NCI-H146 treated with DMSO at 0.1 percent for 48 hours (cell line): ENCODE measurements around the gene MGAT5.
"Not testable (repeated sequence)": the region's sequence is repeated elsewhere in the genome, so short reads cannot be mapped to it uniquely, and the experiment has no call there.

Source experiments
- DNase-seq: peaks from one replicate; lab custom pipeline; 2025; ENCODE audit not compliant: unreplicated experiment; lab: John Stamatoyannopoulos, UW

Gene MGAT5

GRCh38 chr2:134276381-134277172 is 22.7 kb downstream of the MGAT5 start:
- no peak for DNase-seq

GRCh38 chr2:134277223-134277622 is 23.4 kb downstream of the MGAT5 start:
- DNase-seq: no peak

- DNase-seq: no peak
Measured at GRCh38 chr2:134278553-134278952, 24.7 kb downstream of the MGAT5 start.

DNA sequence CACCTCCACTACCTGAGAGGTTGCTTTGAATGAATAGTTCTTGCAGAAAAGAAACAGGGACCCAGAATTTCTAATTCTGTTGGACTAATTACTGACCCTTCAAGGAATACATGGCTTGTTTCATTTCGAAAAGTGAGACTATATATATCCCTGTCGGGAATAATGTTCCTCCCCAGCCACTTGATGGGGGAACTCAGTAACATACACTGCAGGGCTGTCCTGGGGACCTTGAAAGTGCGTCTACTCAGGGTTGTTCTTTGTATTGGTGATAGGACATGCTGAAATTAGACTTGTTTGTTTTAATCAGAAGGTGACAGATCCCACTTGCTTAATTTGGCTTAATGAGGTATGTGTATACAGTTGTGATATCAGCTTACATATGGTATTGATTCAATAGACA is 25.5 kb downstream of the MGAT5 start:
- no peak for DNase-seq

DNA sequence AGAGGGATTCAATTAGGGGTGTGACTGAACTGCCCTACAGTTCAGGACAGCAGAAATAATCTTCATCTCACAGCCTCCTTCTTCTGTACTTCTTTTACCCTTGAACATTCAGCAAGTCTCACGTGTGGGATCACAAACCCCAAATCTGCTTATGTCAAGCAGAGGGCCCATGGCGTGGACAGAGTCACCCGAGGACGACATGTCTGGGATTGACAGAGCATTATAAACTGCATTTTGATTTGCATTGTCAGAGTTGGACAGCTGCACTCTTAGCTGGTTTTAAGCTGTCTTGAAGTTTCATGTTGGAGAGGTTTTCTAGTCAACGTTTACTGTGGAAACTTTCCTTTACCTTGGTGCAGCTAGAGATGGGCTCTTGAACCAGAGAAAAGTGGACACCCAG is 26.4 kb downstream of the MGAT5 start:
- no peak for DNase-seq

- no peak for DNase-seq
Measured at GRCh38 chr2:134280726-134281125, 26.9 kb downstream of the MGAT5 start.

- no peak for DNase-seq
Measured at GRCh38 chr2:134281815-134282419, 28.0 kb downstream of the MGAT5 start.

GRCh38 chr2:134282629-134283400 is 28.9 kb downstream of the MGAT5 start:
- no peak for DNase-seq

DNA sequence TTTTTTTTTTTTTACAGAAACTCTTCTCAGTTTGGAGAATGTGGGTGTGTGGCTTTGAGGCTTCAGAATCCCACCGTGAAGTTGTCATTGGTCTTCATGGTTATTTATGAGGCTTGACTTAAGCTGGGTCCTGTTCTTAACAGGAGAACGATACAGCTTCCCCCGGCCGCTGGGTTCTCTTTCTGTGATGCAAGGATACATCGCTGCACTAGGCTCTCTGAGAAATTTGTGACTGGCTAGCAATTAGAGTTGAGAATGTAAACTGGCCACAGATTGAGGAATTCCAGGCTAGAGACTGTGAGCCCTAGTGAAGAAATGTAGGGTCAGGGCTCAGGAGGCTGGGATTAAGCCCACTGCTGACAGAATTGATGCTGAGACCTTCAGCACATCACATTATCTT is 29.8 kb downstream of the MGAT5 start:
- no peak for DNase-seq

- DNase-seq: no peak
Measured at GRCh38 chr2:134284119-134284670, 30.3 kb downstream of the MGAT5 start.

- no peak for DNase-seq
Measured at GRCh38 chr2:134287323-134287722, 33.5 kb downstream of the MGAT5 start.

DNA sequence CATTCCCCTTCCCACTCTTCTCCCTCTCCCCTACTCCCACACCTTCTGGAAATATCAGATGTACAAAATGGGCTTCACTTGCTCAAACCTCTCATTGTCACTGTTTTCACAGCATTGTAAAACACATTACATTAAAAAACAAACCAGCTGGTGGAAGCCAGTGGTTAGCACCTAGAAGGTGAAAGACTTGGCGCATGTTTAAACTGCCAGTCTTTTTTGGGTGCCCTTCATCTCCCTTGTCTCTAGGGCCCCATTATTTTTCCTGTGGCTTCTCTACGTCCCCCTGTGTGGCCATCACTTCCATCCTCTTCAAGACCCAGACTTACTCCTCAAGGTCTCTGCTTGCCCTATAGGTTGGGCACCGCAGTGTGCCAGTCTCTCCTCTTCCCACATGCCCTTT is 34.9 kb downstream of the MGAT5 start:
- no peak for DNase-seq

DNA sequence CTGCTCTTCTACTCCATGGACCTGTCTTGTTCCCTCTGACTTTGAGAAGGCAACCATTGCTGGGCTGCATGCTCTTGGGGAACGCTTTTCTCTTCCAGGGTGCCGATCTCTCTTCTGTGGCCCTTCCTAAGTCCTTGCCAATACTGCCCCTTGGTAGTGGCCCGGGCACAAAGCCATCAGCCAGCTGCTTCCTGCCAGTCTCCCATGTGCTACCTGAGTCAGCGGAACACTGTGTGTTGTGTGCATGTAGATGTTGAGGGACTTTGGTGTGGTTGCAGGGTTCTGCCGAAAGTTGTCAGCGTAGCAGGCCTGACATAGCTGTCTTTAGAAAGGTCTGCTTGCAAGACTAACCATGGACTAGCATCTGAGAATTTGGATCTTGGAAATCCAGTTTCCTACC is 35.4 kb downstream of the MGAT5 start:
- no peak for DNase-seq

DNA sequence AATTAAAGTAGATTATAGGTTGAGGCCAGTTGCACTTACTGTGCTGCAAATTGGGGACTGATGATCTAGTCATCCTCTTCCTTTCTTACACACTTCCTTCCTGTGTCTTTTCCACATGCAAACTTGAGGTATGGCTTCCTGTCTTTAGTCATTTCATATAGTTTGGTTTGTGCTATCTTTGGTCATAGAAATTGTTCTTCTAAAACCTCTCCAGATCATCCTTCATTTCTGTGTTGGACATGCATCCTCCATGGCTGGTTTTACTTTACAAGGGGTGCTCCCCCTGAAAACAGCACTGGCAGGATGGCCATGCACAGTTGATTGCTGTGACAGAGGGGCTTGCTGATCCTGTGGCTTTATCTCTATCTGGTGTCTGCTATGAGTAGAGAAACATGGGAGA is 36.5 kb downstream of the MGAT5 start:
- DNase-seq: no peak

DNA sequence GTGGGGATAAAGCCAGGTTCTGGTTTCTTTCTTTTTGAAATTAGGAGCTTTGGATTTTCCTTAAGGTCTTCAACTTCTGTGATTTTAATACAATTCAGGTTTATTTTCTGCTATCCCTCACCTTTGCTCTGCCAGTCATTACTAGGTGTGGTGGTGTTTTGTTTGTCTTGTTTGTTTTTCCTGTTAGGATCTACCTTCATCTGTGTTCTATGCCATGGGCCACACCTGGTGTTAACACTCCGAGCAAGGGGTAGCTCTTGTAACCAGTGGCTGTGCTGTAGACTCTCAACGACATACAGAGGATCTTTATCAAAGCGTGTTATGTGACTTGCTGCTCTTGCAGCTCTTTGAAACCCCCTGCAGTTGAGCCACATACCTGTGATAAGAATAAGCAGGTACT is 38.6 kb downstream of the MGAT5 start:
- DNase-seq: no peak

DNA sequence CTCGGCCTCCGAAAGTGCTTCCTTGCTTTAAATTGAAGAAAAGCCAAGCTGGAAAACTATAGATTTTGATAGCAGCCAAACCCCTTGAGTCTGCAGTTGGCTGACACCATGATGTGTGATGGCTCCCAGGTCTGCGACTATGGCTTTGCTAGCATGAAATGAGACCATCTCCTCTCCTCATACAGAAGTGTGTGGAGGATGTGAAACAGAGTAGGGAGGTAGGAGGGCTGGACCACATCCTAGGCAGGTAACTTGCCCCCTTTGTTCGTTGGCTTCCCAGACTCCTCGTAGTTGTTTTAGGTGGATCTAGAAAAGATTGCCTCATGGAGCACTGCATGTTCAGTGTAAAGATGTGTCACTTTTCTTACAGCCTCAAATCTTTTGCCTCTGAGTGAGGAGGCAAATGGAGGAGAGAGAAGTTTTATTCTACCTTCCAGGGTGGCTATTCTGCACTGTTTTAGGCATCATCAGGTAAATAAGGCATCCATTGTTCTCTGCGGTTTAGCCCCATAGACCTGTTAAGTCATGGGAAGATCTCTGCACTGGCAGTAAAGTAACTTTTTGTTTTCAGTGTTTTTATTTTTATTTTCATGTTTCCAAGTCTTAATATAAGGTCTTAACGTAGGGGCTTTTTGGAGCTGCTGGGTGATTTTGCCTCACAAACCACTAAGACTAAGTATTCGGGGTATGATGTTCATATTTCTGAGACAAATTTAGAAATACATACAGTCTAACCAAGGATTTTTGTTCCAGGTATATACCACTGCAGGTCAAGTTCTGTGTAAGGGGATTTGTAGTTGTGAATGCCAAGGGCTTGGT is 40.1 kb downstream of the MGAT5 start:
- DNase-seq: no peak

DNA sequence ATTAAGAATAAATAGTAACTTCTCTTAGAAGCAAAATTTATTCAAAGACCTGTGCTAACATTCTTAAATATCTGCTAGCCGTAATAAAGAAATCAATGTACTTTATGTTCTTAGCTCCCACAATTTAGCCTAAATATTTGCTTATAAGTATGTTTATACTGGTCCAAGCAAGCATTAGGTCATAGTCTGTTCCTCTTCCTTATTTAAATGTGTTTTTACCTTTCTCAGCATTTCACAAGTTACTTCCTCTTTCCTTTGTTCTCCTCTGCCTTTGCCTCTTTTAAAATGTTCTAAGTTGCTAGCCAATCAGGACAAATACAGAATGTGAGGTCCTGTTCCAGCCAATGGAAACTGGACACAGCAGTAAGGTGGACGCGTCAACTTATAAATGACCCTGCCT is 40.7 kb downstream of the MGAT5 start:
- DNase-seq: not testable (repeated sequence)

GRCh38 chr2:134295441-134295840 is 41.6 kb downstream of the MGAT5 start:
- no peak for DNase-seq

GRCh38 chr2:134296301-134296700 is 42.4 kb downstream of the MGAT5 start:
- DNase-seq: no peak

- DNase-seq: no peak
Measured at GRCh38 chr2:134299334-134299733, 45.5 kb downstream of the MGAT5 start.

DNA sequence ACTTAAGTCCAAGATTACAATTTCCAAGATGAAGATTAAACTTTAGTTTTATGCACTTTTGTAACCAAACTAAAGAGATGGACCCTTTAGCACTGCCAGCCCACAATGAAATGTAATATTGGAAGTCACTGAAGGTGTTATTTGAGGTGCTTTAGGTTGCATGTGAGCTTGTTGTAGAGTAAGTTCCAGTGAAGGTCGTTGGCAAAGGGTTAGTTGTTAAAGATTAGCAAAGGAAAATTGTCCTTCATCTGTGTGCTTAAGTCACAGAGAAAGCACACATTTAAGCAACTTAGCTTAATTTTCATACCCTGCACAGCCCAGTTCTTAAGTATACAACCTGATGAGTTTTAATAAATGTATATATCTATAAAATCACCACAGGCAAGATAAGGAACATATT is 46.7 kb downstream of the MGAT5 start:
- no peak for DNase-seq
